ENCODE results near the gene NEU1.

GRCh38 chr6:31859923-31860322 lies 2.7 kb downstream of the NEU1 start:
- TF ChIP-seq JUN (IDR thresholded peaks at IDR 0.05), result no peak
- no peak for TF ChIP-seq CTCF (IDR thresholded peaks at IDR 0.05)
- TF ChIP-seq CEBPB (IDR thresholded peaks at IDR 0.05), result no peak
- TF ChIP-seq POLR2A (IDR thresholded peaks at IDR 0.05; ENCODE audit: low read length), result no peak
- TF ChIP-seq MYC (IDR thresholded peaks at IDR 0.05; ENCODE audit: borderline replicate concordance, low read length), result no peak
- TF ChIP-seq HOXA7 (CRISPR knock-in tag; IDR thresholded peaks at IDR 0.05), result no peak
- TF ChIP-seq TP53 (CRISPR knock-in tag; IDR thresholded peaks at IDR 0.05), result no peak

Measured in A549 (cell line).